T-helper 1 cell treated with Interleukin-12 subunit alpha and Interleukin-12 subunit beta and Interleukin-4 antibody, amounts not matched to agents 30 μg/mL and 1 μg/mL, for 36 hours (primary cell): ENCODE measurements around the gene TDRD9.

ENCODE experiments used
- H3K27ac Mint-ChIP-seq: one replicate; pipeline ENCODE4 v1.8.0; 2021; ENCODE audit warnings: mild to moderate bottlenecking, mixed read lengths
- H3K27me3 Mint-ChIP-seq: one replicate; pipeline ENCODE4 v1.8.0; 2021; ENCODE audit warnings: low read depth, mixed read lengths
- H3K36me3 Mint-ChIP-seq: one replicate; pipeline ENCODE4 v1.8.0; 2021; ENCODE audit warnings: low read depth, mixed read lengths
- H3K4me1 Mint-ChIP-seq: one replicate; pipeline ENCODE4 v1.8.0; 2021; ENCODE audit warnings: low read depth, mixed read lengths
- H3K4me3 Mint-ChIP-seq: one replicate; pipeline ENCODE4 v1.8.0; 2021; ENCODE audit warnings: mild to moderate bottlenecking, moderate library complexity, mixed read lengths
- H3K9me3 Mint-ChIP-seq: one replicate; pipeline ENCODE4 v1.8.0; 2021; ENCODE audit warnings: mixed read lengths

Gene TDRD9

GRCh38 chr14:104009297-104009696 lies 81.0 kb downstream of the TDRD9 start:
- no peak overlapping the region for H3K27ac Mint-ChIP-seq
- H3K4me3 Mint-ChIP-seq, result no peak overlapping the region
- peaks cover 19% of the 10 kb centered on the region for H3K27me3 Mint-ChIP-seq
- no peaks in the 10 kb centered on the region for H3K9me3 Mint-ChIP-seq
- H3K36me3 Mint-ChIP-seq, result no peaks in the 10 kb centered on the region
- no peaks in the 10 kb centered on the region for H3K4me1 Mint-ChIP-seq

- H3K9me3 Mint-ChIP-seq, result no peaks in the 10 kb centered on the region
- H3K4me1 Mint-ChIP-seq, result no peaks in the 10 kb centered on the region
- H3K27me3 Mint-ChIP-seq, result peaks cover 4% of the 10 kb centered on the region
- no peak overlapping the region for H3K4me3 Mint-ChIP-seq
- H3K36me3 Mint-ChIP-seq, result no peaks in the 10 kb centered on the region
- H3K27ac Mint-ChIP-seq, result no peak overlapping the region
These were observed 83.7 kb downstream of the TDRD9 start for GRCh38 chr14:104011824-104012517.

GRCh38 chr14:104014764-104015163 lies 86.5 kb downstream of the TDRD9 start:
- Mint-ChIP-seq H3K36me3 (no peaks in the 10 kb centered on the region), H3K4me3 (no peak overlapping the region), H3K4me1 (no peaks in the 10 kb centered on the region), H3K27ac (no peak overlapping the region), H3K9me3 (no peaks in the 10 kb centered on the region), H3K27me3 (peaks cover 11% of the 10 kb centered on the region)

GRCh38 chr14:104016873-104017650 lies 88.8 kb downstream of the TDRD9 start:
- H3K4me3 Mint-ChIP-seq, result no peak overlapping the region
- H3K4me1 Mint-ChIP-seq, result no peaks in the 10 kb centered on the region
- no peak overlapping the region for H3K27ac Mint-ChIP-seq
- H3K36me3 Mint-ChIP-seq, result no peaks in the 10 kb centered on the region
- H3K27me3 Mint-ChIP-seq, result peaks cover 11% of the 10 kb centered on the region
- no peaks in the 10 kb centered on the region for H3K9me3 Mint-ChIP-seq

GRCh38 chr14:104019029-104019428 lies 90.8 kb downstream of the TDRD9 start:
- Mint-ChIP-seq H3K36me3 (no peaks in the 10 kb centered on the region), H3K4me1 (no peaks in the 10 kb centered on the region), H3K4me3 (no peak overlapping the region), H3K27ac (no peak overlapping the region), H3K27me3 (peaks cover 16% of the 10 kb centered on the region), H3K9me3 (no peaks in the 10 kb centered on the region)

GRCh38 chr14:104019806-104020205 lies 91.5 kb downstream of the TDRD9 start:
- Mint-ChIP-seq H3K4me3 (no peak overlapping the region), H3K27ac (no peak overlapping the region), H3K9me3 (no peaks in the 10 kb centered on the region), H3K27me3 (peaks cover 16% of the 10 kb centered on the region), H3K36me3 (no peaks in the 10 kb centered on the region), H3K4me1 (no peaks in the 10 kb centered on the region)

- Mint-ChIP-seq H3K36me3 (no peaks in the 10 kb centered on the region), H3K4me3 (no peak overlapping the region), H3K4me1 (no peaks in the 10 kb centered on the region), H3K27me3 (peaks cover 18% of the 10 kb centered on the region), H3K9me3 (no peaks in the 10 kb centered on the region), H3K27ac (no peak overlapping the region)
These were observed 92.2 kb downstream of the TDRD9 start for GRCh38 chr14:104020471-104020870.

- no peaks in the 10 kb centered on the region for H3K9me3 Mint-ChIP-seq
- H3K4me1 Mint-ChIP-seq, result no peaks in the 10 kb centered on the region
- no peaks in the 10 kb centered on the region for H3K36me3 Mint-ChIP-seq
- peaks cover 18% of the 10 kb centered on the region for H3K27me3 Mint-ChIP-seq
- H3K27ac Mint-ChIP-seq, result no peak overlapping the region
- no peak overlapping the region for H3K4me3 Mint-ChIP-seq
These were observed 95.2 kb downstream of the TDRD9 start for GRCh38 chr14:104023325-104024055.

- no peaks in the 10 kb centered on the region for H3K9me3 Mint-ChIP-seq
- H3K27me3 Mint-ChIP-seq, result peaks cover 26% of the 10 kb centered on the region
- no peaks in the 10 kb centered on the region for H3K36me3 Mint-ChIP-seq
- no peak overlapping the region for H3K4me3 Mint-ChIP-seq
- H3K4me1 Mint-ChIP-seq, result no peaks in the 10 kb centered on the region
- H3K27ac Mint-ChIP-seq, result no peak overlapping the region
These were observed 97.3 kb downstream of the TDRD9 start for GRCh38 chr14:104025534-104025933.

GRCh38 chr14:104026024-104026423 lies 97.8 kb downstream of the TDRD9 start:
- Mint-ChIP-seq H3K9me3 (no peaks in the 10 kb centered on the region), H3K36me3 (no peaks in the 10 kb centered on the region), H3K27ac (no peak overlapping the region), H3K4me1 (no peaks in the 10 kb centered on the region), H3K4me3 (no peak overlapping the region), H3K27me3 (peaks cover 26% of the 10 kb centered on the region)

- H3K27ac Mint-ChIP-seq, result no peak overlapping the region
- no peaks in the 10 kb centered on the region for H3K4me1 Mint-ChIP-seq
- H3K9me3 Mint-ChIP-seq, result no peaks in the 10 kb centered on the region
- no peaks in the 10 kb centered on the region for H3K36me3 Mint-ChIP-seq
- no peak overlapping the region for H3K4me3 Mint-ChIP-seq
- H3K27me3 Mint-ChIP-seq, result peaks cover 17% of the 10 kb centered on the region
These were observed 102.7 kb downstream of the TDRD9 start for GRCh38 chr14:104030958-104031357.

GRCh38 chr14:104031384-104031783 lies 103.1 kb downstream of the TDRD9 start:
- peaks cover 17% of the 10 kb centered on the region for H3K27me3 Mint-ChIP-seq
- no peak overlapping the region for H3K4me3 Mint-ChIP-seq
- no peaks in the 10 kb centered on the region for H3K9me3 Mint-ChIP-seq
- no peaks in the 10 kb centered on the region for H3K36me3 Mint-ChIP-seq
- H3K27ac Mint-ChIP-seq, result no peak overlapping the region
- H3K4me1 Mint-ChIP-seq, result no peaks in the 10 kb centered on the region

GRCh38 chr14:104034976-104035699 lies 106.9 kb downstream of the TDRD9 start:
- no peaks in the 10 kb centered on the region for H3K9me3 Mint-ChIP-seq
- H3K27me3 Mint-ChIP-seq, result peaks cover 7% of the 10 kb centered on the region
- no peaks in the 10 kb centered on the region for H3K36me3 Mint-ChIP-seq
- H3K4me1 Mint-ChIP-seq, result no peaks in the 10 kb centered on the region
- H3K27ac Mint-ChIP-seq, result no peak overlapping the region
- no peak overlapping the region for H3K4me3 Mint-ChIP-seq

GRCh38 chr14:104036212-104036611 lies 108.0 kb downstream of the TDRD9 start:
- peaks cover 7% of the 10 kb centered on the region for H3K27me3 Mint-ChIP-seq

More at GRCh38 chr14:104036212-104036611, 108.0 kb downstream of the TDRD9 start:
- Mint-ChIP-seq H3K36me3 (no peaks in the 10 kb centered on the region), H3K4me1 (no peaks in the 10 kb centered on the region), H3K27ac (no peak overlapping the region), H3K4me3 (no peak overlapping the region), H3K9me3 (no peaks in the 10 kb centered on the region)
